ENCODE measurements around the gene FAN1.

The FAN1 gene

GRCh38 chr15:30984118-30984517, 80.4 kb downstream of the FAN1 start:
- peaks cover 1 to 43% of the 10 kb centered on the region in 2 donors for H3K36me3 ChIP-seq (replicated peaks in 1 of 2; ENCODE audit: control insufficient read depth in 2 of 2, insufficient read depth in 2 of 2, low read length in 2 of 2)
- H3K4me3 ChIP-seq (ENCODE audit: low read length in 2 of 2), result no peak overlapping the region

GRCh38 chr15:30984542-30984941, 80.8 kb downstream of the FAN1 start:
- no peaks in the 10 kb centered on the region for H3K9me3 ChIP-seq (replicated peaks in 1 of 2; ENCODE audit: control insufficient read depth in 2 of 2, insufficient read depth in 1 of 2, low read depth in 1 of 2, low read length in 2 of 2)
- H3K14ac ChIP-seq (ENCODE audit: low read length), result no peak overlapping the region
- no peak overlapping the region for H4K91ac ChIP-seq (ENCODE audit: low read depth, low read length, poor library complexity)
- no peaks in the 10 kb centered on the region for H3K79me1 ChIP-seq (ENCODE audit: low read depth, low read length)
- no peak overlapping the region for H4K8ac ChIP-seq (ENCODE audit: low read depth, low read length)
- H3K27ac ChIP-seq (replicated peaks; ENCODE audit: low read length), result no peak overlapping the region
- H2BK12ac ChIP-seq (ENCODE audit: low read length), result no peak overlapping the region
- H3K9ac ChIP-seq (ENCODE audit: low read depth, low read length, poor library complexity), result no peak overlapping the region
- H2BK5ac ChIP-seq (ENCODE audit: low read length), result no peak overlapping the region
- H3K18ac ChIP-seq (ENCODE audit: low read length), result no peak overlapping the region
- H3K36me3 ChIP-seq (replicated peaks in 1 of 2; ENCODE audit: control insufficient read depth in 2 of 2, insufficient read depth in 2 of 2, low read length in 2 of 2), result peaks cover 1 to 42% of the 10 kb centered on the region in 2 donors
- H2AK5ac ChIP-seq (ENCODE audit: low read depth, low read length), result no peak overlapping the region
- no peak overlapping the region for H3K4me3 ChIP-seq (ENCODE audit: low read length in 2 of 2)
- H3K23ac ChIP-seq (ENCODE audit: low read depth, low read length, poor library complexity), result no peak overlapping the region
- H3K4me2 ChIP-seq (ENCODE audit: insufficient read depth, low read length, poor library complexity, severe bottlenecking), result no peak overlapping the region
- peaks cover 2 to 4% of the 10 kb centered on the region in 2 donors for H3K4me1 ChIP-seq (ENCODE audit: control insufficient read depth in 2 of 2, insufficient read depth in 1 of 2, low read depth in 1 of 2, low read length in 2 of 2)
- no peaks in the 10 kb centered on the region for H3K27me3 ChIP-seq (ENCODE audit: control insufficient read depth in 3 of 3, insufficient read depth in 3 of 3, low read depth in 1 of 3, low read length in 3 of 3)
- H2BK15ac ChIP-seq (ENCODE audit: low read length), result no peak overlapping the region
- no peak overlapping the region for H3K4ac ChIP-seq (ENCODE audit: low read length)
- DNase-seq (ENCODE audit: low spot score), result no peak
- no peak overlapping the region for H2AFZ ChIP-seq (ENCODE audit: low read length)
- no peak overlapping the region for H2BK120ac ChIP-seq (ENCODE audit: low read depth, low read length)
- WGBS, 2 donors (ENCODE audit: extremely low coverage in 2 of 2, insufficient read length in 2 of 2, insufficient replicate concordance in 1 of 2), result no CpG with 5 or more reads among the region's 6 CpGs

More at GRCh38 chr15:30984118-30984517, 80.4 kb downstream of the FAN1 start:
- Histone ChIP-seq H3K23ac (ENCODE audit: low read depth, low read length, poor library complexity) (no peak overlapping the region), H3K9me3 (replicated peaks in 1 of 2; ENCODE audit: control insufficient read depth in 2 of 2, insufficient read depth in 1 of 2, low read depth in 1 of 2, low read length in 2 of 2) (no peaks in the 10 kb centered on the region), H2AFZ (ENCODE audit: low read length) (no peak overlapping the region), H2BK12ac (ENCODE audit: low read length) (no peak overlapping the region), H3K4me1 (ENCODE audit: control insufficient read depth in 2 of 2, insufficient read depth in 1 of 2, low read depth in 1 of 2, low read length in 2 of 2) (peaks cover 2 to 4% of the 10 kb centered on the region in 2 donors), H2AK5ac (ENCODE audit: low read depth, low read length) (no peak overlapping the region), H3K4me2 (ENCODE audit: insufficient read depth, low read length, poor library complexity, severe bottlenecking) (no peak overlapping the region), H3K14ac (ENCODE audit: low read length) (no peak overlapping the region), H3K9ac (ENCODE audit: low read depth, low read length, poor library complexity) (no peak overlapping the region), H2BK5ac (ENCODE audit: low read length) (no peak overlapping the region), H3K79me1 (ENCODE audit: low read depth, low read length) (no peaks in the 10 kb centered on the region), H2BK120ac (ENCODE audit: low read depth, low read length) (no peak overlapping the region), H3K18ac (ENCODE audit: low read length) (no peak overlapping the region), H3K4ac (ENCODE audit: low read length) (no peak overlapping the region), H4K91ac (ENCODE audit: low read depth, low read length, poor library complexity) (no peak overlapping the region), H3K27me3 (ENCODE audit: control insufficient read depth in 3 of 3, insufficient read depth in 3 of 3, low read depth in 1 of 3, low read length in 3 of 3) (no peaks in the 10 kb centered on the region), H4K8ac (ENCODE audit: low read depth, low read length) (no peak overlapping the region), H2BK15ac (ENCODE audit: low read length) (no peak overlapping the region), H3K27ac (replicated peaks; ENCODE audit: low read length) (no peak overlapping the region)
- DNase-seq (ENCODE audit: low spot score), result no peak
- no CpG with 5 or more reads among the region's 3 CpGs for WGBS, 2 donors (ENCODE audit: extremely low coverage in 2 of 2, insufficient read length in 2 of 2, insufficient replicate concordance in 1 of 2)

DNA sequence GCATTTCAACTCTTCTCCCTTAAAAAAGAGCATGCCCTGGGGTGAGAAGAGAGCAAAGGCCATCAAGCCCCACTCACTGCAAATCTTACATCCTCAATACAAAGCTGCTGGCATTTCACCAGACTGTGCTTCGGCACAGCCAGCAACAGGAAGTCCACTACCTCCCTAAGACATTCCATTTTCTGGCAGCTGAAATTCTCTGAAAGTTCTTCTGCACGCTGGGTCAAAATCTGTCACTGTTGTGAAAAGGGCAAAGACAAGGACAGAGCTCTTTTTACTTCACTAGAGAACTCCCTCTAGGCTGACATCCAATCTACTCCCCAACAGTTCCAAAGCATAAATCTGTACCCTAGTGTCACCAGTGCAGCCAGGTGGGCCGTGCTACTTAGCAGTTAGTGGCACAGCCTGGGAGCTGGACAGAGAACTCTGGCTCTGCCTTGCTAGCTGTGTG, 81.4 kb downstream of the FAN1 start:
- Histone ChIP-seq H3K23ac (ENCODE audit: low read depth, low read length, poor library complexity) (no peak overlapping the region), H3K27ac (replicated peaks; ENCODE audit: low read length) (no peak overlapping the region), H3K9me3 (replicated peaks in 1 of 2; ENCODE audit: control insufficient read depth in 2 of 2, insufficient read depth in 1 of 2, low read depth in 1 of 2, low read length in 2 of 2) (no peaks in the 10 kb centered on the region), H2BK12ac (ENCODE audit: low read length) (no peak overlapping the region), H3K4me2 (ENCODE audit: insufficient read depth, low read length, poor library complexity, severe bottlenecking) (no peak overlapping the region), H3K4me1 (ENCODE audit: control insufficient read depth in 2 of 2, insufficient read depth in 1 of 2, low read depth in 1 of 2, low read length in 2 of 2) (peaks cover 2 to 5% of the 10 kb centered on the region in 2 donors), H3K4me3 (ENCODE audit: low read length in 2 of 2) (no peak overlapping the region), H3K27me3 (ENCODE audit: control insufficient read depth in 3 of 3, insufficient read depth in 3 of 3, low read depth in 1 of 3, low read length in 3 of 3) (no peaks in the 10 kb centered on the region), H3K9ac (ENCODE audit: low read depth, low read length, poor library complexity) (no peak overlapping the region), H2BK15ac (ENCODE audit: low read length) (no peak overlapping the region), H4K8ac (ENCODE audit: low read depth, low read length) (no peak overlapping the region), H2AFZ (ENCODE audit: low read length) (no peak overlapping the region), H2BK5ac (ENCODE audit: low read length) (no peak overlapping the region), H3K79me1 (ENCODE audit: low read depth, low read length) (peaks cover 2% of the 10 kb centered on the region), H4K91ac (ENCODE audit: low read depth, low read length, poor library complexity) (no peak overlapping the region), H3K36me3 (replicated peaks in 1 of 2; ENCODE audit: control insufficient read depth in 2 of 2, insufficient read depth in 2 of 2, low read length in 2 of 2) (peaks cover 1 to 36% of the 10 kb centered on the region in 2 donors), H3K4ac (ENCODE audit: low read length) (no peak overlapping the region), H2BK120ac (ENCODE audit: low read depth, low read length) (no peak overlapping the region), H2AK5ac (ENCODE audit: low read depth, low read length) (no peak overlapping the region), H3K14ac (ENCODE audit: low read length) (no peak overlapping the region), H3K18ac (ENCODE audit: low read length) (no peak overlapping the region)
- WGBS, 2 donors (ENCODE audit: extremely low coverage in 2 of 2, insufficient read length in 2 of 2, insufficient replicate concordance in 1 of 2), result no CpG with 5 or more reads among the region's 3 CpGs
- DNase-seq (ENCODE audit: low spot score), result no peak

DNA sequence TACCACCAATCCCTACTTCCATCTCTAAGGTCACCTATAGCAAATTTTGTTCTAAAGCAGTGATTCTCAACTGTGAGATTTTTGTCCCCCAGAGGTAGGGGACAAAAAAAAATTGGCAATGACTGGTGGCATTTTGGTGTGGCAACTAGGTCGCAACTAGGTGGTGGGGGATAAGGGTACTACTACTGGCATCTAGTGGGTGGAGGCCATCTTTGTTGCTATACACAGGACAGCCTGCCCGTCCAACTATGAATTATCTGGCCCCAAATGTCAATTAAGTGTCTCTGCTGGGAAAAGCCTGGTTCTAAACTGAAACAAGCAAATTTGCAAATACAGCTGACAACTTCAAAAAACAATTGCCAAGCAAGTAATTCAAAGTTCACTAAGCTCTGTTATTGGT, 86.3 kb downstream of the FAN1 start:
- H3K79me1 ChIP-seq (ENCODE audit: low read depth, low read length), result peaks cover 3% of the 10 kb centered on the region
- H2BK15ac ChIP-seq (ENCODE audit: low read length), result no peak overlapping the region
- H4K8ac ChIP-seq (ENCODE audit: low read depth, low read length), result no peak overlapping the region
- H3K4ac ChIP-seq (ENCODE audit: low read length), result no peak overlapping the region
- H3K27ac ChIP-seq (replicated peaks; ENCODE audit: low read length), result no peak overlapping the region
- H2BK12ac ChIP-seq (ENCODE audit: low read length), result no peak overlapping the region
- no peak overlapping the region for H2BK5ac ChIP-seq (ENCODE audit: low read length)
- DNase-seq (ENCODE audit: low spot score), result no peak
- H3K23ac ChIP-seq (ENCODE audit: low read depth, low read length, poor library complexity), result no peak overlapping the region
- H3K4me1 ChIP-seq (ENCODE audit: control insufficient read depth in 2 of 2, insufficient read depth in 1 of 2, low read depth in 1 of 2, low read length in 2 of 2), result peaks cover under 1 to 8% of the 10 kb centered on the region in 2 donors
- H3K36me3 ChIP-seq (replicated peaks in 1 of 2; ENCODE audit: control insufficient read depth in 2 of 2, insufficient read depth in 2 of 2, low read length in 2 of 2), result peaks cover 0 to 20% of the 10 kb centered on the region in 2 donors
- H2AFZ ChIP-seq (ENCODE audit: low read length), result no peak overlapping the region
- H3K14ac ChIP-seq (ENCODE audit: low read length), result no peak overlapping the region
- H2AK5ac ChIP-seq (ENCODE audit: low read depth, low read length), result no peak overlapping the region
- H3K4me3 ChIP-seq (ENCODE audit: low read length in 2 of 2), result peak overlapping the region in 1 of 2 donors; percentile 94
- H2BK120ac ChIP-seq (ENCODE audit: low read depth, low read length), result no peak overlapping the region
- no peak overlapping the region for H4K91ac ChIP-seq (ENCODE audit: low read depth, low read length, poor library complexity)
- no peaks in the 10 kb centered on the region for H3K27me3 ChIP-seq (ENCODE audit: control insufficient read depth in 3 of 3, insufficient read depth in 3 of 3, low read depth in 1 of 3, low read length in 3 of 3)
- H3K18ac ChIP-seq (ENCODE audit: low read length), result no peak overlapping the region
- no peak overlapping the region for H3K9ac ChIP-seq (ENCODE audit: low read depth, low read length, poor library complexity)
- no peak overlapping the region for H3K4me2 ChIP-seq (ENCODE audit: insufficient read depth, low read length, poor library complexity, severe bottlenecking)
- no peaks in the 10 kb centered on the region for H3K9me3 ChIP-seq (replicated peaks in 1 of 2; ENCODE audit: control insufficient read depth in 2 of 2, insufficient read depth in 1 of 2, low read depth in 1 of 2, low read length in 2 of 2)
- WGBS, 2 donors (ENCODE audit: extremely low coverage in 2 of 2, insufficient read length in 2 of 2, insufficient replicate concordance in 1 of 2), result no CpG with 5 or more reads among the region's 2 CpGs
